ENCODE measurements around the gene BBS2.

The BBS2 gene

GRCh38 chr16:56519459-56520250 is at the start of gene BBS2:
TSS of gene BBS2 (minus strand) at chr16:56520024. CDS start at chr16:56519862, 162 bp downstream.
- peak; percentile 88 for DNase-seq (ENCODE audit: low spot score)

GRCh38 chr16:56564793-56565477 is 45.1 kb upstream of the BBS2 start, which contains the start of gene MT4:
TSS of gene MT4 (plus strand) at chr16:56565073. CDS start at chr16:56565129, 56 bp downstream.
- no peak for DNase-seq (ENCODE audit: low spot score)

GRCh38 chr16:56561126-56561525 is 41.3 kb upstream of the BBS2 start:
- no peak for DNase-seq (ENCODE audit: low spot score)

- no peak for DNase-seq (ENCODE audit: low spot score)
Measured at GRCh38 chr16:56560447-56560846, 40.6 kb upstream of the BBS2 start.

GRCh38 chr16:56559109-56559508 is 39.3 kb upstream of the BBS2 start:
- no peak for DNase-seq (ENCODE audit: low spot score)

- peak; percentile 88 for DNase-seq (ENCODE audit: low spot score)
Measured at GRCh38 chr16:56558024-56558747, 38.4 kb upstream of the BBS2 start.

- no peak for DNase-seq (ENCODE audit: low spot score)
Measured at GRCh38 chr16:56554441-56554840, 34.6 kb upstream of the BBS2 start.

GRCh38 chr16:56551796-56552738 is 32.2 kb upstream of the BBS2 start:
- DNase-seq (ENCODE audit: low spot score), result peak; percentile 95

- no peak for DNase-seq (ENCODE audit: low spot score)
Measured at GRCh38 chr16:56549744-56550385, 30.0 kb upstream of the BBS2 start.

- DNase-seq (ENCODE audit: low spot score), result no peak
Measured at GRCh38 chr16:56549161-56549560, 29.3 kb upstream of the BBS2 start.

GRCh38 chr16:56547949-56548567 is 28.2 kb upstream of the BBS2 start:
- no peak for DNase-seq (ENCODE audit: low spot score)

- peak; percentile 94 for DNase-seq (ENCODE audit: low spot score)
Measured at GRCh38 chr16:56547120-56547948, 27.5 kb upstream of the BBS2 start.

GRCh38 chr16:56542039-56542438 is 22.2 kb upstream of the BBS2 start:
- no peak for DNase-seq (ENCODE audit: low spot score)

- DNase-seq (ENCODE audit: low spot score), result no peak
Measured at GRCh38 chr16:56539656-56540055, 19.8 kb upstream of the BBS2 start.

- no peak for DNase-seq (ENCODE audit: low spot score)
Measured at GRCh38 chr16:56538331-56538730, 18.5 kb upstream of the BBS2 start.

- no peak for DNase-seq (ENCODE audit: low spot score)
Measured at GRCh38 chr16:56534847-56535383, 15.1 kb upstream of the BBS2 start.

GRCh38 chr16:56532714-56533113 is 12.9 kb upstream of the BBS2 start:
- DNase-seq (ENCODE audit: low spot score), result no peak

GRCh38 chr16:56530872-56531271 is 11.0 kb upstream of the BBS2 start:
- DNase-seq (ENCODE audit: low spot score), result no peak

GRCh38 chr16:56525236-56525635 is 5.4 kb upstream of the BBS2 start:
- DNase-seq (ENCODE audit: low spot score), result no peak

GRCh38 chr16:56520251-56520577 is 390 bp upstream of the BBS2 start:
- no peak for DNase-seq (ENCODE audit: low spot score)

Measured in Ammon's horn (tissue), 1 donor.